NCI-H1417 (cell line): ENCODE results near the gene MTHFD2L.
"Not testable (repeated sequence)": the region's sequence is repeated elsewhere in the genome, so short reads cannot be mapped to it uniquely, and the experiment has no call there.

Experiments used
- DNase-seq, 3 experiments: peaks; one replicate each; lab custom pipeline; 2025; lab: John Stamatoyannopoulos, UW

MTHFD2L gene

DNA sequence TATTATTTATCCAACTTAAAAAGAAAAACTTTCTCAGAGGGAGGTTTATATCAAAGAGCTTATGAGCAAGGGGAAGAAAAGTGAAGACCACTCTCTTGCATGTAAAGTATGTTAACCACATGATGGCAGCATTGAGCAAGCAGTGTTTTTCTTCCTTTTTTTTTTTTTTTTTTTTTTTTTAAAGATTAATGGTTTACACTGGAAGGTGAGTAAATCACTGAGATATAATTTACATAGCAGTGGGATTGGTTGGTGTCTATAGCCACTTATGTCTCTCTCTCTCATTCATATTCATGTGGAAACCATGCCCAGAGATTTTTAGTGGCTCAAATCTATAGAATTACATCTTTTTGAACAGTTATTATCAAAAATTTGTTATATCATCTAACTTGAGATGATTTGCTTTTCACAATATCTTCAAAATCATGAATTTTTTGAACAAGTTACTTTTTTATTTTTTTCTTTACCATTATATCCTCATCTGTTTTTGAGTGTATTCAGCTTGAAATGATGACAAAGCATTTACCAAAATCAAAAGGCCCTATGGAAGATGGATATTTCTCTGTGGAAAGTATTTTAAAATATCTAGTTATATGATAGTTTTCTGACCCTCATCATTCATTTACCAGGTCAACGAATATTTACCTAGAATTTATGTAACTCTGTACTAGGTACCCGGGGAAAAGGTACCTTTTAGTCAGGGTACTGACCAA lies 31.6 kb downstream of the MTHFD2L start:
- DNase-seq: peak; percentile 18 to 84 (median 40)

DNA sequence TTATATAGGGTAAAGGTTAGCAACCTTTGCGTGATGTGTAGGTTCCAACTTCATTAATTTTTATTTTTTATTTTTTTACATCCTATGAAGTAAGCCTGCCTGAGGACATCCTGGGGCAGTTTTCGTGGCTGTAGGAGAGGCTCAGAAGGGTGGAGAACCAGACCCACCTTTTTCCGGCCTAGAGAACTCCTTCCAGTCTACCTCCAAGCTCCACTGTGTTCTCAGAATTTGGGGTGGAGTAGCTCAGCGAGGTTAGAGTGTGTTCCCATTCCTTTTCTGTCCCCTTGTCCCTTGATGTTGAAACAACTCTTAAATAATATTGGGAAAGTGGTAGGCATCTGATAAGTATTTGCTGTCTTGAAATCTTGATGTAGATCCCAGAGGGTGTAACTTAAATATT lies 32.4 kb downstream of the MTHFD2L start:
- DNase-seq: no peak

DNA sequence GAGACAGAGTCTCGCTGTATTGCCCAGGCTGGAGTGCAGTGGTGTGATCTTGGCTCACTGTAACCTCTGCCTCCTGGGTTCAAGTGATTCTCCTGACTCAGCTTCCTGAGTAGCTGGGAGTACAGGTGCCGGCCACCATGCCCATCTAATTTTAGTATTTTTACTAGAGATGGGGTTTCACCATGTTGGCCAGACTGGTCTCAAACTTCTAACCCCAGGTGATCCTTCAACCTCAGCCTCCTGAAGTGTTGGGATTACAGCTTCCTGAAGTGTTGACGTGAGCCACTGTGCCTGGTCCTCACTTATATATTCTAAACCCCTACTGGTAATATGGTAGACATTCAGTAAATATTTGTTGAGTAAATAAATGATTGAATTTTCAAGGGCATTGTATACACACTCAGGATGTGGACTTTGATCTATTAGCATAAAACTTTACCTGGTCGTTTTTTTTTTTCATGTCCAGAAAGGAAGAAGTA lies 33.0 kb downstream of the MTHFD2L start:
- peak in 1 of 3 experiments; percentile 18 for DNase-seq

DNA sequence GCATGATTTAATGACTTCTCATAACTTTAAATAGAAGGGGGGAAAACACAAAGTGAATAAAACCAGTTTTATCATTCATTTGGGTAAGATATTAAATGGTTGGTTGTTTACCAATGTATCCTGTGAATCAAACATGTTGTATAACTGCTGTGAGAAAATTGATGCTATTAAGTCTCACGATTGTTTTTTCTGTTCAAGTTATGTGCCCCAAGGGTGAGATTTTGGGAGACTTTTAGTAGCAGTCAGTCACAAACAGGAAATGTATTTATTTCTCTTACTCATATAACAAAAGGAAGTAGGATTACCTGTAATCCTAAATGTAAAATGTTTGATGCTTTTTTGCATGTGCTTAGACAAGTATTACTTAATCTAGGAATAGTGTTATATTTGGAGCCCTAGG lies 39.2 kb downstream of the MTHFD2L start:
- peak in 1 of 3 experiments; percentile 53 for DNase-seq

DNA sequence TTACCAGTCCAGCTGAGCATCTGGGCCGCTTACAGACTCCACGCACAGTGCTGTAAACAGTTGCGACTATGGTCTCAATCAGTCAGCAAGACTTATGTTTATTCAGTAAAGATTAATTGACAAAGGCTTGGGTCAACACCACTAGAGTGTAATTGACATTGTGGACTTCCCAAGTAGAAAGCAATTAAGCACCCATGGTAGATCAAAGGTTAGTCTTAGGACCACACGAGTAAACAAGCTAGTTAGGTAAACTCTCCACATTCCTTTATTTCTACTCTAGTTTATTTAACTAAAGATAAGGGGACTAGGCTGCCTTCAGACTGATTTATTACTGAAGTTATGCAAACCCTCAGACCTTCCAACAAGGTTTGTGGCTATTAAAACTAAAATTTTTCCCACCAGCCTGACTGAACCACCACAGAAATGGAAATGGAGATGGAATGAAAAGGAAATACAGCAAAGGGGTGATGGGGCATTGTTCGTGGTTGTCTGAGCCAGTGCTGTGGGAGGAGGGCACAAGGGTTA lies 44.2 kb downstream of the MTHFD2L start:
- peak in 2 of 3 experiments; percentile 14 to 63 for DNase-seq

DNA sequence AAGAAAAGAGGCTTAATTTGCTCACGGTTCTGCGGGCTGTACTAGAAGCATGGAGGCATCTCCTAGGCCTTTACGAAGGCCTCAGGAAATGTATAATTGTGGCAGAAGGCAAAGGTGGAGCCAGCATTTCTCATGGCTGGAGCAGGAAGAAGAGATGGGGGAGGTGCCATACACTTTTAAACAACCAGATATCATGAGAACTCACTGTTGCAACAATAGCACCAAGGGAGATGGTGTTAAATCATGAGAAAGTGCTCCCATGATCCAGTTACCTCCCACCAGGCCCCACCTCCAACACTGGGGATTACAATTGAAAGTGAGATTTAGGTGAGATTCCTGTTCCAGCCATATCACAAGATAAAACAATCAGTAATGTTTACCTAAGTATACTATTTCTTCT lies 45.5 kb downstream of the MTHFD2L start:
- DNase-seq: no peak

DNA sequence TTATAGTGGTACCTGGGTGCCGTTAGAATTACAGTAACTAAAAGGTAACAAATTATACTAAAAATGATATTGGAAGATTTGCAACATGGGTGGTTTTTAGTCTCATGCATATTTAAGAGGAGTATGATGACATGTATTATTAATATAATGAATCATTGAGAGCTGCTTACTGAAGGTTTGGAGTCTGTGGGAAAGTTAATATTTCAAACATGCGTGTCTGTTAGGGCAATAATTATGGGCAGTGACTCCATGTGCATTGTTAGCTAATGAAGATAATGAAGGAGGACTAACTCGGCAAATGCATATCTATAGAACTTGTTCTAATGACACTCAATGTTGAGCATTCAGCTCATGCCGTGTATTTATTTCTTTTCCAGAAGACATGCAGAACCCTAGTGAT lies 47.1 kb downstream of the MTHFD2L start:
- peak in 1 of 3 experiments; percentile 69 for DNase-seq

DNA sequence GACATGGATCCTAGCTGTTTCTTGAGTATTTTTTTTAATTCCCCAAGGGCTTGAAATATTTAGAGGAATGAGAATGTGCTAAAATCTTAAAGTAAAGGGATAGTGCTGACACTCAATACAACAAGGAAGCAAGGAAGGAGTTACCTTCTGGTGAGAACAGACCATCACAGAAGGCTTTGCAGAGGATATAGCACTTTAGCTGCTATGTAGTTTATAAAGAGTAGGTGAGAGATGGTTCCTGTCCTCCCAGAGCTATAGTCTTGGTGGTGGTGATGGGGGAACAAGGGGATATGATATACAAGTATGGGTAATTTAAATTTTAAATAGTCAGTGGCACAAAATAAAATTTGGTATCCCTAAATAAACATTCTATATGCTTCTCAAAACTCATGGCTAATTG lies 47.6 kb downstream of the MTHFD2L start:
- peak in 2 of 3 experiments; percentile 23 to 67 for DNase-seq

DNA sequence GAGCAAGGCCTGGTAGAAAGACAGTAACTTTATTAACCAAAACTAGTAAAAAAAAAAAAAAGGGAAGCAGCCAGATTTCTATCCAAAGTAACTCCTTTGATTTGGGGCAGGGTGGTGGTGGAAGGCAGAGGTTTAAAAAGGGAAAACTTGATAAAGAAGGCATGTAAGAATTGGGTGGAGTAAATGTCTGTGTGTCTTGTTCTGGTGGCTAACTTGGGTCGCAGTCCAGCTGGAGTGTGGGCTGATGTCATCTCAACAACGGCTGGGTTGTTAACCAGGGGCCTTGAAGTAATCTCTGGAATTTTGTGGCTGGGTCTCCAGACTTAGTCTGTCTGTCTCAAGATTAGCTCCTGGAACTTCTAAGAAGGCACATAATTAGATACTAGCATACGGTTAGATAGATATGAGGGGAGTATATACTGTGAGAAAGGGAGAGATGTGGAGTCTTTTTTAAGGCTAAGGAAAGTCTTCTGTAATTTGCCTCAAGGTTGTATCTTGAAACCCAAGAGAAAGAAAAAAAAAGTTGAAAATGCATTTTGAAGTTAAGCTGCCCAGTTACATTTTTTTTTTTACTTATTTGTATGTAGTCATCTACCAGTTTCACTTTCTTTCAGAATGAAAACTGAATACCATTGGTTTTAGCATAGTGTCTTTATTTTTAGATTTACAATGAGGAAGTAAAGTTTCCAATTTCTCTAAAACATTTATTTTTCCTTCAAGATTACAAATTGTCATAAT lies 48.3 kb downstream of the MTHFD2L start:
- DNase-seq: no peak

DNA sequence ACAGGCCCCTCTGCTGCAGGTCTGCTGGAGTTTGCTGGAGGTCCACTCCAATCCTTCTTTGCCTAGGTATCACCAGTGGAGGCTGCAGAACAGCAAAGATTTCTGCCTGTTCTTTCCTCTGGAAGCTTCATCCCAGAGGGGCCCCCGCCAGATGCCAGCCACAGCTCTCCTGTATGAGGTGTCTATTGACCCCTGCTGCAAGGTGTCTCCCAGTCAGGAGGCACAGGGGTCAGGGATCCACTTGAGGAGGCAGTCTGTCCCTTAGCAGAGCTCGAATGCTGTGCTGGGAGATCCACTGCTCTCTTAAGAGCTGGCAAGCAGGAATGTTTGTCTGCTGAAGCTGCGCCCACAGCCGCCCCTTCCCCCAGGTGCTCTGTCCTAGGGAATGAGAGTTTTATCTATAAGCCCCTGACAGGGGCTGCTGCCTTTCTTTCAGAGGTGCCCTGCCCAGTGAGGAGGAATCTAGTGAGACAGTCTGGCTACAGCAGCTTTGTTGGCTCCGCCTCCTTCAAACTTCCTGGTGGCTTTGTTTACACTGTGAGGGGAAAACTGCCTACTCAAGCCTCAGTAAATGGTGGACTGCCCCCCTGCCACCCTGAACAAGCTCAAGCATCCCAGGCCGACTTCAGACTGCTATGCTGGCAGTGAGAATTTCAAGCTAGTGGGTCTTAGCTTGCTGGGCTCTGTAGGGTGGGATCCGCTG lies 56.7 kb downstream of the MTHFD2L start:
- DNase-seq: peak in 2 of 3 experiments; percentile 3 to 41

DNA sequence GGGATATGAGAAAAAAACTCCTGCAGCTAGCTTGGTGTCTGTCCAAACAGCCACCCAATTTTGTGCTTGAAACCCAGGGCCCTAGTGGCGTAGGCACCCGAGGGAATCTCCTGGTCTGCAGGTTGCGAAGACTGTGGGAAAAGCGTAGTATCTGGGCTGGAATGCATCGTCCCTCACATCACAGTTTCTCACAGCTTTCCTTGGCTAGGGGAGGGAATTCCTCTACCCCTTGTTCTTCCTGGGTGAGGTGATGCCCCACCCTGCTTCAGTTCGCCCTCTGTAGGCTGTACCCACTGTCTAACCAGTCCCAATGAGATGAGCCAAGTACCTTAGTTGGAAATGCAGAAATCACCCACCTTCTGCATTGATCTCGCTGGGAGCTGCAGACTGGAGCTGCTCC lies 57.3 kb downstream of the MTHFD2L start:
- DNase-seq: not testable (repeated sequence)

DNA sequence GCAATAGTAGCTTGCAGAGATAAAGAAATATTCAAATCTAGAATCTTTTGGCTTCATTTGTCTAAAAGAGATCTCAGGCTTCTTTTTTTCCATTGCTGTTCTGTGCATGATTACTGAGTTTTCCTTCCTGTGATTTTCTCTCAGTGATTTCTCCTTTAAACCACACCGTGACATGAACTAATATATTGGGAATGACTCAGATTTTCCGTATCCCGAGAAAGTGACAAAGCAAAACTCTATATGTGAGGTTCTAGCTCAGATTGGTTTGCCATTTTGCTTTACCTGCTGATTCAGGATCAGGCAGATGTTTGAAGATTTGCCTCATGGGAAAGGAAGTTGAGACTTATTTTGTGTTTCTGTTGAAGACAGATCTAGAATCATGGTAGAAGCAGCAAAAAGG lies 59.4 kb downstream of the MTHFD2L start:
- no peak for DNase-seq

DNA sequence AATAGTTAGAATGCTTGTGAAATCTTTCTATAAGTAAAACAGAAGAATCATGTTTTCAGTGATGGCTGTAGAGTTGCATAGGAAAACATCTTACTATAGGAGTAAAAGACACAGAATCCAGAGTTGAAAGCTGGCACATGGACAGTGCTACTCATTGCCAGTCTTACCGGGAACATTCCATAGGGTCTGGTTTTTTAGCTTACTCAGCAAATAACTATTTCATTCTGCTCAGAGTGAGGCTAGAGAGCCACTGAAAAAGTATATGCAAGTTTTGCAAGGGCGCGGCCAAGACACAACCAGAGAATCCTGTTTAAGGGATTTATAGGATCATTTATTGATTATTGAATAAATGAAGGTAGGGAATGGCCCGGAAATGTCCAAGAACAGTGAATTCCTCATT lies 60.3 kb downstream of the MTHFD2L start:
- DNase-seq: no peak

DNA sequence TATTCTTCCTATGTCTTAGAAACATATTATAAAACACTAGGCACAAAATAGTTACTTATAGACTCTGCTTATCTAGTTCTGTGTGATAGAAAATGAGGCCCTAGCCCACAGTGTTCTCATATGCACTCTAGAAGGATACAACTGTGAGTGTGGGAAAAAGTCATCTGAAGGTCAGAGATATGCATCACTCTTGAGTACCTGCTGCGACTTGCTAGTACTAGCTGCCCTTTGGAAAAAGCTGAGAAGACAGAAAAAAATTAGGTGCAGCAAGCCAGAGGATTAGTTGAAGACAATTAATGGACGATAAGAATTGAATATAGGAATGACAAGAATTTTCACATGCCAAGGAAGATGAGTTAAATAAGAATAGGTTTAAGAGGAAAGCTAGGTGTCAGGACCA lies 61.3 kb downstream of the MTHFD2L start:
- no peak for DNase-seq

DNA sequence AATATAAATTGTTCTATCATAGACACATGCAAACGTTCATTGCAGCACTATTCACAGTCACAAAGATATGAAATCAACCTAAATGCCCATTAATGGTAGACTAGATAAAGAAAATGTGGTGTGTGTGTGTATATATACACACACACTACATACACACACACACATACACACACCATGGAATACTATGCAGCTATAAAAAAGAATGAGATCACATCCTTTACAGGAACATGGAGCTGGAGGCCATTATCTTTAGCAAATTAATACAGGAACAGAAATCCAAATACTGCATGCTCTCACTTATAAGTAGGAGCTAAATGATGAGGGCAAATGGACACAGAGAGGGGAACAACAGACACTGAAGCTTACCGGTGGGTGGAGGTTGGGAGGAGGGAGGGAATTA lies 65.2 kb downstream of the MTHFD2L start:
- DNase-seq: no peak

DNA sequence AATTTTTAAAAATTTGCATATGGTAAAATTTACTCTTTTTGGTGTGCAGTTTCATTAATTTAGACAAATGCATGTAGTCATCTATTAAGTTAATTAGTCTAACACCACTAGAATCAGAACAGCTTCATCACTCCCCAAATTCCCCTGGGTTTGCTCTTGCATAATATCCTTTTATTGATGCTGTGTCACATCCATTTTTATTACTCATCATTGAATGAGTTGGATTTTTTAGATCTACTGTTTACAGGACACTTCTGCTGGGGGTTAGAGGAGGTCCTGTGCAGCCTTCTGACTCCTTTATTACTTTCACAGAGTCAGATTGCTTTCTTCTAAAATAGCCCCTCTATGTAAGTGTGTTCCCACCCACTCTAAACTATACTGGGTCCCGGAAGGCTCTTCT lies 65.9 kb downstream of the MTHFD2L start:
- DNase-seq: no peak

DNA sequence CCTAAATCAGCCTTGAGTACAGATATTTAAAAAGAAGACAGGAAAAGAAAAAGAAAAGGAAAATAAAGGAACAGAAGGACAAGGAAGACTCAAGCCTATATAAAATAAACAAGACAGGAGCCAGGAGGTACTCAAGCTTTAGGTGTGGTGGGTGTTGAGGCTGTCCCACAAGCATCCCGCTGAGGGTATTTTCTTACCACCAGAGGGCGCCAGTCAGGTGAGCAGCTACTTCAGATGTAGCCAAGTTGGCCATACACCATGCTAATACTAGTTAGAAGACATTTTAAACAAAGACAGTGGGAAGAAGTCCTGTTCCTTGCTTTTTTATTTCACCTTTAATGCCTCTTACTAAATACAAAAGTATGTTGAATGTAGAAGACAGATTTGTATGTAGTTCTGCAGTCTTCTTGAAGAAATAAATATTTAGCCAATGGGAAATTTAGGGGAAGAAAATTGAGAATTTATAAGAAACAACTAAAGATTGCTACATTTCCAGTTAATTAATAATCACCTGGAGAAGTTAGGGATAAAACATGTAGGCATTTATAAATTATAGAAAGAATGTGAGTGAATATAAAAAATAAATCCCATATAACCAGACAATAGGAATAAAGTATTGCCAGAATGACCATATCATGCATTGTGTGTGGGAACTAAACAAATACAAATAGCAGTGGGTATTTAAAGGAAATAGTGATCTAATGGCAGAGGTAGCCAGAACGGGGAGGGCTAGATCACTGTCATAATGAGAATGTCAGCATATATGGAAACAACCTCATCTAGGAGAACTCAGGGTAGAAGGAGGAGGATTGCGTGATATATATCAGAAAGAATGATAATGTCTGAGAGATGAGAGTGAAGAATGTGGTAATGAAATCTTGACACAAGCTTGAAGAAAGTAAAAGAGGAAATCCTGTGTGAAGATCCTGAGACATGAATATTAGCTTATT lies 71.0 kb downstream of the MTHFD2L start:
- DNase-seq: peak; percentile 24 to 84 (median 65)

DNA sequence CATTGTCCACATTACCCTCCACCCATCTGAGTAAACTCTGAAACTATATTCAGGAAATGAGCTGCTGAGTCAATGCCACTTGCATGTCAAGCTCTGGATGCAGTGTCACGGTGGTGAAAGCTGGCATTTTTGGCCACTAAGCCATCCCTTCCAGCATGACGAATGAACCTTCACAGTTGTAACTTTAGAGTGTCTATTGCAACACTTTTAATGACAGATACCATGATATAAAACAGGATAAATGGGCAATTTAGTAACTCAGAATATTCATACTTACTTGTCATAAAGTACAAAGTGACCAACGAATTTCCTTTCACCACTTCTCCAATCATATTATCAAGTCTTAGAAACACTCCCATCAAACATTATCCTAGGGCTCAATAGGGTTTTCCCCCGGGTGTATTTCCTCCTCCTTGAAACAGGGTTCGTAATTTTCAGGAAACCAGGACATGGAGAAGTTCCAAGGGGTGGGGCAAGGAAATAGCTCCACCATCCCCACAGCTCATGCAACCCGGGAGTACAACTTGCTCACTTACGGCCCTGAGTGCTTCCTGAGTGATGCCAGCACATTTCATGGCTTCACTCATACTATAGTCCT lies 73.1 kb downstream of the MTHFD2L start:
- DNase-seq: no peak

DNA sequence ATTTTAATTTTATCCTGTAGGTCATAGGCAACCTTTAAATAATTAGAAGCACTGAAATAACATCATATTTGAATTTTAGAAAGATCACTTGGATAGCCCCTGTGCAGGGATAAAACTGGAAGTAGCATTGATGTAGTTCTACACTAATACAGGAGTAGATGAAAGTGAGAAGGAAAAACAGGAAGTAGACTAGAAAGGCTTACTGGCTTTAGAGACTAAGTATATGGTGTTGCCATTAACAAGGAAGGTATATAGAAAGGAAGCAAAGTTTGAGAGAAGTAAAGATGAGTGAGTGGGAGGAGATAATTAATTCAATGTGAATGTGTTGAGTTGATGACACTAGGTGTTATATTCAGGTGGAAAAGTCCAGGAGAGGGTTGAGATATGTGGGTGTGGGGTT lies 77.2 kb downstream of the MTHFD2L start:
- DNase-seq: no peak

DNA sequence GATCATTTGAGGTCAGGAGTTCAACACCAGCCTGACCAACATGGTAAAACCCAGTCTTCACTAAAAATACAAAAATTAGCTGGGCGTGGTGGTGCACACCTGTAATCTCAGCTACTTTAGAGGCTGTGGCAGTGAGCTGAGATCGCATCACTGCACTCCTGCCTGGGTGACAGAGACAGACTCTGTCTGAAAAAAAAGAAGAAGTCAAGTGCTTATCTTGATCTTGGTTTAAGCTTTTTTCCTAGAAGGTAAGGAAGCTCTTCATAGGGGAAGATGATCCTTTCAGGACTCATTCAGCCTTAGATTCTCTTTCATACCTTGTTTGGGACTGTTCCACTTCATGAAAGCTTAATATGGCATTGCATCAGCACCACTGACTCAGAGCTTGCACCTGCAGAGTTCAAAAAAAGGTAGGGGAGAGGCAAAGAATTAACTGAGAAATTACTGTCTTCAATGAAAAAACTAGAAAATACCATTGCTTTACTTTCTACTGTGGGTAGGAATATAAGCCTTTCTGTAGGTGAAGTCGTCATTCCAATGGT lies 79.6 kb downstream of the MTHFD2L start:
- no peak for DNase-seq

DNA sequence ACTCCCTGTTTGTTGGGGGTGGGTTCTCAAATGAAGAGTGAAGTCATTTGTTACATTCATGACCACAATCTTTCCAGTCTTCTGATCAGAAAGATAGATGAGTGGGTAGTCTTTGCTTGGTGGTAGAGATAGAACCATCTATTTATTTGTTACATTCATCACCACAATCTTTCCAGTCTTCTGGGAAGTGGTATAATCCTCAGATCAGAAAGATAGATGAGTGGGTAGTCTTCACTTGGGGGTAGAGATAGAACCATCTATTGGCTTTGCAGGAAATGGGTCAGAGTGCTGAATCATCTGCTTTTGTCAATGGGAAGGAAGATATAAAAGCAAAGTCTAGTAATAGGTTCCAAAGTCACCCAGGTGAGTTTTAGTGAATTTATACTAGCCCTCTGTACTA lies 86.1 kb downstream of the MTHFD2L start:
- no peak for DNase-seq
